Esophagus squamous epithelium (tissue), 5 donors: ENCODE data around the gene NDST1. TPM values are rescaled to one million over a fixed set of nuclear protein-coding genes. Genes with fewer than 3 reads are reported as not detected.
A peak's percentile ranks its signal among the peaks of the same experiment; 100 is the strongest.

Experiments used
- DNase-seq: peaks from one replicate; lab custom pipeline; 2025; lab: John Stamatoyannopoulos, UW
- H3K27ac ChIP-seq, 4 donors: fragments of 200-600 bp; sonication (generic); one replicate each; pipeline ENCODE4 v1.5.1; 2016 to 2019; ENCODE audit warnings: mild to moderate bottlenecking in 1 of 4
- H3K27me3 ChIP-seq, 4 donors: fragments of 200-600 bp; sonication (generic); 1 replicate in 3 of 4; 2 replicates in 1 of 4; pipeline versions ENCODE4 v1.5.1 to v1.6.0; 2017 to 2021; ENCODE audit warnings: antibody characterized with exemption in 1 of 4
- H3K36me3 ChIP-seq, 3 donors: fragments of 200-600 bp; sonication (generic); one replicate each; pipeline ENCODE4 v1.5.1; 2016 to 2019
- H3K4me1 ChIP-seq, 3 donors: fragments of 200-600 bp; sonication (generic); one replicate each; pipeline ENCODE4 v1.5.1; 2017 to 2019
- H3K4me3 ChIP-seq, 4 donors: fragments of 200-600 bp; sonication (generic); 1 replicate in 3 of 4; 2 replicates in 1 of 4; pipeline ENCODE4 v1.5.1; 2016 to 2019; ENCODE audit warnings: mild to moderate bottlenecking in 2 of 4, moderate library complexity in 1 of 4
- H3K9me3 ChIP-seq, 3 donors: fragments of 200-600 bp; sonication (generic); one replicate each; pipeline ENCODE4 v1.5.1; 2016 to 2019
- CTCF ChIP-seq, 6 experiments: fragments of 450-650 bp in 4 of 6; fragments of 200-600 bp in 2 of 6; sonication (generic) in 2 of 6; IDR thresholded peaks; one replicate each; pipeline ENCODE4 v1.5.1; 2016 to 2019; ENCODE audit warnings: antibody characterized with exemption in 6 of 6, mild to moderate bottlenecking in 4 of 6, moderate library complexity in 4 of 6
- POLR2A ChIP-seq, 4 donors: fragments of 450-650 bp; IDR thresholded peaks; one replicate each; pipeline ENCODE4 v1.6.1; 2017; ENCODE audit warnings: antibody characterized with exemption in 4 of 4, mild to moderate bottlenecking in 4 of 4, moderate library complexity in 3 of 4
- WGBS, 2 donors: methylation state at CpG; one replicate each; pipeline ENCODE4 v1.1.5; 2018; 5-methylcytosine and 5-hydroxymethylcytosine counted together
- intact Hi-C: fragments of 100-400 bp; cut with DNase I; formaldehyde crosslinking; loops from one replicate; pipeline ENCODE4 v1.15.0; 2022
- total RNA-seq, 4 donors: library from RNA; depleted of rRNA; stranded (reverse); fragments of >200 nt; gene quantifications; one replicate each; pipeline ENCODE4 v1.1.0, GENCODE V29; 2016
- donor health status: DM: yes; HTN: yes; CAD: no.

NDST1 gene
- total RNA-seq, 4 donors from 2014 or later = 76.5 to 205 (median 118) TPM

GRCh38 chr5:150561571-150562275, 53.8 kb downstream of the NDST1 start:
- Histone ChIP-seq H3K27ac (no peak overlapping the region), H3K27me3 (no peaks in the 10 kb centered on the region), H3K9me3 (no peaks in the 10 kb centered on the region), H3K4me1 (peaks cover 0 to 23% (median 0%) of the 10 kb centered on the region in 3 donors), H3K4me3 (no peak overlapping the region), H3K36me3 (peaks cover 0 to 7% (median 0%) of the 10 kb centered on the region in 3 donors)
- 59 to 71% methylated on average over 3 of the region's 4 CpGs for WGBS, 2 donors
- intact Hi-C loops = loop anchor here (5.0 kb wide), 1 partner anchor 96 kb away; no protein-coding TSS in a partner anchor
- DNase-seq = no peak
- TF ChIP-seq CTCF (IDR thresholded peaks at IDR 0.05) (no peak), POLR2A (IDR thresholded peaks at IDR 0.05) (no peak)

- intact Hi-C loops = loop anchor here (5.0 kb wide), 1 partner anchor 94 kb away; no protein-coding TSS in a partner anchor
- H3K27me3 ChIP-seq = no peaks in the 10 kb centered on the region
- WGBS, 2 donors = 25 to 34% methylated on average over 2 of the region's 2 CpGs
- no peak for DNase-seq
- TF ChIP-seq POLR2A (IDR thresholded peaks at IDR 0.05) (no peak), CTCF (IDR thresholded peaks at IDR 0.05) (peak in 5 of 6 experiments; percentile 28 to 76 (median 51))
- no peak overlapping the region for H3K27ac ChIP-seq
- H3K9me3 ChIP-seq = no peaks in the 10 kb centered on the region
- peaks cover 0 to 14% (median 0%) of the 10 kb centered on the region in 3 donors for H3K4me1 ChIP-seq
- no peaks in the 10 kb centered on the region for H3K36me3 ChIP-seq
- H3K4me3 ChIP-seq = no peak overlapping the region
Measured at GRCh38 chr5:150562832-150563231, 54.9 kb downstream of the NDST1 start.

GRCh38 chr5:150565868-150566267, 57.9 kb downstream of the NDST1 start:
- no peak for DNase-seq
- 92 to 94% methylated on average over 1 of the region's 1 CpG for WGBS, 2 donors
- intact Hi-C loops = no loop called here
- no peak overlapping the region for H3K27ac ChIP-seq
- H3K36me3 ChIP-seq = no peaks in the 10 kb centered on the region
- H3K4me1 ChIP-seq = peaks cover 0 to 5% (median 0%) of the 10 kb centered on the region in 3 donors
- TF ChIP-seq POLR2A (IDR thresholded peaks at IDR 0.05) = no peak
- no peak for TF ChIP-seq CTCF (IDR thresholded peaks at IDR 0.05)
- H3K4me3 ChIP-seq = no peak overlapping the region
- H3K27me3 ChIP-seq = no peaks in the 10 kb centered on the region
- H3K9me3 ChIP-seq = no peaks in the 10 kb centered on the region

- Histone ChIP-seq H3K4me1 (no peaks in the 10 kb centered on the region), H3K4me3 (no peak overlapping the region), H3K27me3 (no peaks in the 10 kb centered on the region), H3K36me3 (no peaks in the 10 kb centered on the region), H3K27ac (peak overlapping the region in 1 of 4 donors; percentile 22), H3K9me3 (no peaks in the 10 kb centered on the region)
- DNase-seq = no peak
- TF ChIP-seq POLR2A (IDR thresholded peaks at IDR 0.05) (no peak), CTCF (IDR thresholded peaks at IDR 0.05) (no peak)
- intact Hi-C loops = no loop called here
- WGBS, 2 donors = 66 to 72% methylated on average over 3 of the region's 3 CpGs
Measured at GRCh38 chr5:150567031-150567717, 59.2 kb downstream of the NDST1 start.

GRCh38 chr5:150568663-150569062, 60.7 kb downstream of the NDST1 start:
- intact Hi-C loops = no loop called here
- no peaks in the 10 kb centered on the region for H3K36me3 ChIP-seq
- no peak overlapping the region for H3K27ac ChIP-seq
- no peaks in the 10 kb centered on the region for H3K9me3 ChIP-seq
- no peak overlapping the region for H3K4me3 ChIP-seq
- H3K27me3 ChIP-seq = no peaks in the 10 kb centered on the region
- DNase-seq = no peak
- TF ChIP-seq CTCF (IDR thresholded peaks at IDR 0.05) (no peak), POLR2A (IDR thresholded peaks at IDR 0.05) (no peak)
- no peaks in the 10 kb centered on the region for H3K4me1 ChIP-seq
